ENCODE measurements around the gene KRTAP9-6.
"Not testable (repeated sequence)": the region's sequence is repeated elsewhere in the genome, so short reads cannot be mapped to it uniquely, and the experiment has no call there.

Gene KRTAP9-6

GRCh38 chr17:41265078-41265477 is at the start of gene KRTAP9-6:
Gene KRTAP9-6 (plus strand): TSS chr17:41265378. CDS start chr17:41265378, 0 bp downstream.
- no peak for DNase-seq (ENCODE audit: low read depth in 3 of 3)

- DNase-seq (ENCODE audit: low read depth in 3 of 3): no peak
These were observed 49.5 kb upstream of the KRTAP9-6 start for GRCh38 chr17:41215681-41216080.

- DNase-seq (ENCODE audit: low read depth in 3 of 3): no peak
These were observed 41.4 kb upstream of the KRTAP9-6 start for GRCh38 chr17:41223821-41224220.

DNA sequence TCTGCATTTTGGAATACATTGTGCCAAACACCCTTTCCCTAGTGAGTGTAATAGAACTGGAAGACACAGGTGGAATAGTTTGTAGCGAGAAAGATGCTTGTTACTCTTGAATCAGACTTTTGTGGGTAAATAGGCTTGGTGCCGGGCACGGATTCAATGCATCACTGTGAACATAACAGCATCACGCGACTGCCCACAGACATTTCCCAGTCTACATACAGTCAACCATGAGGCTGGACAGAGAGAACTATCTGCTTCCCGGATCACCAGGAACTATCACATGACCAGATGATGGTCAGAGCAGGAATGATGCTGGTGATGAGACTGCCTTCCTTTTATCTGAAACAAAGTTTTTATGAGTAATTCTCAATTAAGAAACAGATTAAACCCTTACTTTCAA is 39.1 kb upstream of the KRTAP9-6 start:
- DNase-seq (ENCODE audit: low read depth in 3 of 3): no peak

DNA sequence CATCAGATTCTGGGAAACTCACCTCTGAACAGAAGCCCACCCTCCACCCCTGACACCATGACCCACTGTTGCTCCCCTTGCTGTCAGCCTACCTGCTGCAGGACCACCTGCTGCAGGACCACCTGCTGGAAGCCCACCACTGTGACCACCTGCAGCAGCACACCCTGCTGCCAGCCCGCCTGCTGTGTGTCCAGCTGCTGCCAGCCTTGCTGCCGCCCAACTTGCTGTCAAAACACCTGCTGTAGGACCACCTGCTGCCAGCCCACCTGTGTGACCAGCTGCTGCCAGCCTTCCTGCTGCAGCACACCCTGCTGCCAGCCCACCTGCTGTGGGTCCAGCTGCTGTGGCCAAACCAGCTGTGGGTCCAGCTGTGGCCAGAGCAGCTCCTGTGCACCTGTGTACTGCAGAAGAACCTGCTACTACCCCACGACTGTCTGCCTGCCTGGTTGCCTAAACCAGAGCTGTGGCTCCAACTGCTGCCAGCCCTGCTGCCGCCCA is 38.5 kb upstream of the KRTAP9-6 start, which contains the start of gene KRTAP9-2:
Gene KRTAP9-2 (plus strand): TSS at position 51 of the 498 bp plus-strand sequence. CDS start 7 bp downstream, at position 58.
- not testable (repeated sequence) for DNase-seq (ENCODE audit: low read depth in 3 of 3)

GRCh38 chr17:41230094-41230493 is 35.1 kb upstream of the KRTAP9-6 start:
- DNase-seq (ENCODE audit: low read depth in 3 of 3): no peak

- no peak for DNase-seq (ENCODE audit: low read depth in 3 of 3)
These were observed 33.4 kb upstream of the KRTAP9-6 start for GRCh38 chr17:41231731-41232130.

GRCh38 chr17:41232399-41233105 is 32.6 kb upstream of the KRTAP9-6 start, which contains the start of gene KRTAP9-3:
Gene KRTAP9-3 (plus strand): TSS chr17:41232449. CDS start chr17:41232502, 53 bp downstream.
- DNase-seq (ENCODE audit: low read depth in 3 of 3): not testable (repeated sequence)

- DNase-seq (ENCODE audit: low read depth in 3 of 3): not testable (repeated sequence)
These were observed 28.1 kb upstream of the KRTAP9-6 start for GRCh38 chr17:41237116-41237515.

GRCh38 chr17:41237949-41238437 is 27.2 kb upstream of the KRTAP9-6 start, which contains the start of gene KRTAP9-8:
Gene KRTAP9-8 (plus strand): TSS chr17:41237999. CDS start chr17:41238052, 53 bp downstream.
- DNase-seq (ENCODE audit: low read depth in 3 of 3): not testable (repeated sequence)

DNA sequence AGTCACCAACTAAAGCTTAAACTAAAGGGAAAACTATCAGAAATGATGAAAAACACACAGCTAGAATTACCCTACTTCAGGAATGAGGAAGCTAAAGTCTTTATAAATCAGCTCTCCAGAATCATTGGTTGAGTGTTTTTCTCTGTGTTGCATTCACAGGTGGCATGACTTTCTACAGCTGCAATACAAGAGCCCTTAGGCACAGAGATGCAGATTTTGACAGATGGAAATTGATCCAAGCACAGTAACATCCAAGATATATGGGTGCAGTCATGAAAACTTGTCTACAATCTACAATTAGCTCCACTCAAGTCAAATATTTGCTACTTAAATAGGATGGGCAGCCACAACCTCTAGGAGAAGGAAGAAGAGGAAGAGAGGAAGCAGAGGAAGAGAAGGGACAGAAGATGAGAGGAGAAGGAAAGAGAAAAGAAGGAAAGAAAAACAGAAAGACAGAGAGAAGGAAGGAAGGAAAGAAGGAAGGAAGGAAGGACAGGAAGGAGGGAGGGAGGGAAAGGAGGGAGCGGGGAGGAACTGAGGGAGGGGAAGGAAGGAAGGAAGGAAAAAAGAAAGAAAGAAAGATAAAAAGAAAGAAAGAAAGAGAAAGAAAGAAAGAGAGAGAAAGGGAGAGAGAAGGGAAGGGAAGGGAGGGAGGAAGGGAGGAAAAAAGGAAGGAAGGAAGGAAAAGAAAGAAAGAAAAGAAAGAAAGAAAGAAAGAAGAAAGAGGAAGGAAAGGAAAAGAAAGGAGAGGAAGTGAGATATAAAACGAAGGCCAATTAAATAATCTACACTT is 18.0 kb upstream of the KRTAP9-6 start:
- not testable (repeated sequence) for DNase-seq (ENCODE audit: low read depth in 3 of 3)

- not testable (repeated sequence) for DNase-seq (ENCODE audit: low read depth in 3 of 3)
These were observed 15.4 kb upstream of the KRTAP9-6 start, which contains the start of gene KRTAP9-4 for GRCh38 chr17:41249637-41250240. Gene KRTAP9-4 (plus strand): TSS chr17:41249687. CDS start chr17:41249721, 34 bp downstream.

DNA sequence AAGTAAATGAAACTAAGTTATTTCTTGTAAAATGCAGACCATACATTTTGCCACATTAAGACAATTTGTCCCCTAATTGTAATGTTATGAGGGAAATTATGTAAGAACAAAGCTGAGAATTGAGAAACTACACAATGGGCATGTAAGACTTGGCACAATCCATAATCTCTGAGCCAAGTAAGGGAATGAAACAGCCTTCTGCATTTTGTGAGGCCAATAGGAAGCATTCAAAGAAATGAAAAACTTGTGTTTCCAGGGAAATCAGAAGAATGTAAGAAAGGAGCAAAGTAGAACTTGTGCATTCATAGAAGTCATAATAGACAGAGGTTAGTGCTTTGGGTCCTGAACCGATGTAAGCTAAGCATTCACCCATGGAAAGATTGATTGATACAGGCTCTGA is 13.9 kb upstream of the KRTAP9-6 start:
- DNase-seq (ENCODE audit: low read depth in 3 of 3): no peak

DNA sequence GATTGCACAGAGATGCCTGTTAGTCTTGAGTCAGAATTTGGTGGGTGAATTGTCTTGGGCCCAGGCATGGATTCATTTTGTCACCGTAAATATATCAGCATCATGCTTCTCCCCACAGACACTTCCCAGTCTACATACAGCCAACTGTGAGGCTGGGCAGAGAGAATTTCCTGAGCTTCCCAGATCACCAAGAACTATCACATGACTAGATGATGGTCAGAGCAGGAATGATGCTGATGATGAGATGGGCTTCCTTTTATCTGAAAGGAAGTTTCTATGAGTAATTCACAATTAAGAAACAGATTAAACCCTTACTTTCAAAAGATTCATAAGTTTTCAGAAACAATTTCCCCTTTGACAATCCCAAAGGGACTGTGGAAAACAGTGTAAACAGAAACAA is 10.3 kb upstream of the KRTAP9-6 start:
- no peak for DNase-seq (ENCODE audit: low read depth in 3 of 3)

DNA sequence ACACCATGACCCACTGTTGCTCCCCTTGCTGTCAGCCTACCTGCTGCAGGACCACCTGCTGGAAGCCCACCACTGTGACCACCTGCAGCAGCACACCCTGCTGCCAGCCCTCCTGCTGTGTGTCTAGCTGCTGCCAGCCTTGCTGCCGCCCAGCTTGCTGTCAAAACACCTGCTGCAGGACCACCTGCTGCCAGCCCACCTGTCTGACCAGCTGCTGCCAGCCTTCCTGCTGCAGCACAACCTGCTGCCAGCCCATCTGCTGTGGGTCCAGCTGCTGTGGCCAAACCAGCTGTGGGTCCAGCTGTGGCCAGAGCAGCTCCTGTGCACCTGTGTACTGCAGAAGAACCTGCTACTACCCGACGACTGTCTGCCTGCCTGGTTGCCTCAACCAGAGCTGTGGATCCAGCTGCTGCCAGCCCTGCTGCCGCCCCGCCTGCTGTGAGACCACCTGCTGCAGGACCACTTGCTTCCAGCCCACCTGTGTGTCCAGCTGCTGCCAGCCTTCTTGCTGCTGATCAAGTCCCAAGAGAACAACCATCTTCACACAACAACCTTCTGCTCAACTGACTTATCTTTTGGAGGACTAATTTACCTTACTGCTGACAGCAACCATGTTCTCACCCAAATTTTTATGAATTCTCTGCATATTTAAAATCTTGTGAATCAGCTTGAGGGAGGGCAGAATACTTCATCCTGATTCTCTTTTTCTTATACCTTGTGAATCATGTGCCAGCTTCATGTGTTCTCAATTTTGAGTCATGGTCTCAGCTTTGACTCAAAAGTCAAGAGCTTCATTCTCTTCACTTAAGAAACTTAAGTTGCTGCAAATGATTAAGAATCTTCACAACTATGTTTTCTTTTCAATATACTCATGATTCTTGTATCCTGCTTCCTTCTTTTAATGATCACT is 9.5 kb upstream of the KRTAP9-6 start, which contains the start of gene KRTAP9-9:
Gene KRTAP9-9 (plus strand): TSS at position 4 of the 910 bp plus-strand sequence.
- not testable (repeated sequence) for DNase-seq (ENCODE audit: low read depth in 3 of 3)

DNA sequence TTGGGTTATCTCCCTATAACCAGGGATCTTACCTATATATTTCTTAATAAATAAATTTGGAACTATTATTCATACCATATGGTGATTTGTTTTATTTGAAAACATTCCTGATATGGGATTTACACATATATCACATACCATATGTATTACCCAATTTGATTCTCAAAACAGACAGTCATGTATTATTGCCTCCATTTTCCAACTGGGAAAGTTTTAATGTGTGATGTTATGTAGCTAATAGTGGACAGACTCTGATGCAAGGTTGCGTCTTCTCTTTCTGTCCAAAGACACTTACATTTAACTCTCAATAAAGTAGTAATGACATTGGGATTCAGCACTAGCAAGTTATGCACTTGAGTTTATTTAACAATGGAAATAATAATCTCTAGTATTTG is 8.9 kb upstream of the KRTAP9-6 start:
- DNase-seq (ENCODE audit: low read depth in 3 of 3): no peak

DNA sequence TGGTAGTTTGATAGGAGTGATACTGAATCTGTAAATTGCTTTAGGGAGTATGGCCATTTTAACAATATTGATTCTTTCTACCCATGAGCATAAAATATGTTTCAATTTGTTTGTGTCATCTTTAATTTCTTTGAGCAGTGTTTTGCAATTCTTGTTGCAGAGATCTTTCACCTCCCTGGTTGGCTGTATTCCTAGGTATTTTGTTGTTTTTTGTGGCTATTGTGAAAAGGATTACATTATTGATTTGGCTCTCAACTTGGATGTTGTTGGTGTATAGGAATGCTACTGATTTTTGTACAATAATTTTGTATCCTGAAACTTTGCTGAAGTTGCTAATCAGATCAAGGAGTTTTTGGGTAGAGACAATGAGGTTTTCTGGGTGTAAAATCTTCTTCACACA is 6.8 kb upstream of the KRTAP9-6 start:
- DNase-seq (ENCODE audit: low read depth in 3 of 3): no peak

- DNase-seq (ENCODE audit: low read depth in 3 of 3): no peak
These were observed 2.0 kb upstream of the KRTAP9-6 start for GRCh38 chr17:41263212-41263611.

- DNase-seq (ENCODE audit: low read depth in 3 of 3): no peak
These were observed 579 bp upstream of the KRTAP9-6 start for GRCh38 chr17:41264599-41264998.

DNA sequence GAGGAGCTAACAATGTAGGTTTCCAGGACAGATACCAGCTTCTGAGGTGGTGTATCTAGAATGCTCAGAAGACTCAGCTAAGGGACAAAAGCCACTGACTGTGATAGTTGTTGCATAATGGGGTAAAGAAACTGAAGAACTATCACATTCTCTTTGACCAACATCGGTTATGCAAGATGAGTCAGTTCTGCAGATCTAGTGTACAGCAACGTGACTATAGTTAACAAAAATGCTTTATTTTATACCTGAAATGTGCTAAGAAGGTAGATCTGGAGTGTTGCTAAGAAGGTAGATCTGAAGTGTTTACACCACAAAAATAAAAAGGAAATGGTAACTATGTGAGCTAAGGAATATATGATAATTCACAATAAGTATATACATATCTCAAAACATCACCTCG is 2.5 kb downstream of the KRTAP9-6 start:
- DNase-seq (ENCODE audit: low read depth in 3 of 3): no peak
